Spleen (tissue), 11 donors: Measurements from ENCODE around the gene ASPG. TPM values are rescaled to one million over a fixed set of nuclear protein-coding genes. Genes with fewer than 3 reads are reported as not detected.
A peak's percentile ranks its signal among the peaks of the same experiment; 100 is the strongest.

Experiments used
- DNase-seq: peaks from one replicate; pipeline ENCODE4 v3.0.0-alpha.2; 2020
- H3K27ac ChIP-seq, 8 donors: fragments of 200-600 bp; sonication (generic) in 7 of 8; 1 replicate in 4 of 8; 2 replicates in 4 of 8; pipeline versions ENCODE4 v1.5.0 to v1.8.0; 2016 to 2021; ENCODE audit warnings: inconsistent platforms in 4 of 8, mild to moderate bottlenecking in 4 of 8, moderate library complexity in 1 of 8
- H3K27me3 ChIP-seq, 7 donors: fragments of 200-600 bp; sonication (generic) in 6 of 7; replicated peaks in 1 of 7; 1 replicate in 4 of 7; 2 replicates in 3 of 7; pipeline versions ENCODE4 v1.5.0 to v1.8.0; 2016 to 2021; ENCODE audit warnings: inconsistent platforms in 3 of 7, mild to moderate bottlenecking in 1 of 7
- H3K36me3 ChIP-seq, 6 donors: fragments of 200-600 bp; sonication (generic) in 5 of 6; 1 replicate in 4 of 6; 2 replicates in 2 of 6; pipeline versions ENCODE4 v1.5.0 to v1.8.0; 2016 to 2021; ENCODE audit warnings: inconsistent platforms in 2 of 6
- H3K4me1 ChIP-seq, 6 donors: fragments of 200-600 bp; sonication (generic) in 5 of 6; 1 replicate in 3 of 6; 2 replicates in 3 of 6; pipeline versions ENCODE4 v1.5.0 to v1.8.0; 2016 to 2021; ENCODE audit warnings: inconsistent platforms in 3 of 6
- H3K4me3 ChIP-seq, 8 donors: fragments of 200-600 bp; sonication (generic) in 7 of 8; 1 replicate in 4 of 8; 2 replicates in 4 of 8; pipeline versions ENCODE4 v1.5.0 to v1.8.0; 2016 to 2021; ENCODE audit warnings: inconsistent platforms in 4 of 8, mild to moderate bottlenecking in 4 of 8, moderate library complexity in 2 of 8
- H3K9me3 ChIP-seq, 8 donors: fragments of 200-600 bp; sonication (generic) in 7 of 8; 1 replicate in 4 of 8; 2 replicates in 4 of 8; pipeline versions ENCODE4 v1.5.0 to v1.8.0; 2016 to 2021; ENCODE audit warnings: inconsistent platforms in 4 of 8
- POLR2A ChIP-seq, 3 donors: fragments of 450-650 bp; IDR thresholded peaks; one replicate each; pipeline ENCODE4 v1.5.1; 2017; ENCODE audit warnings: antibody characterized with exemption in 3 of 3, mild to moderate bottlenecking in 1 of 3
- POLR2AphosphoS5 ChIP-seq, 3 donors: sonication (generic); formaldehyde crosslinking; IDR thresholded peaks; one replicate each; pipeline ENCODE4 v1.5.1; 2017; ENCODE audit warnings: antibody characterized with exemption in 3 of 3
- WGBS, 5 donors: extraction: QIAGEN DNeasy Blood & Tissue Kit in 3 of 5; methylation state at CpG; one replicate each; pipeline versions ENCODE4 v1.1.5 to v1.1.7; 2013 to 2018; 5-methylcytosine and 5-hydroxymethylcytosine counted together
- intact Hi-C: fragments of 100-400 bp; cut with DNase I; formaldehyde crosslinking; loops from one replicate; pipeline ENCODE4 v1.15.0; 2023; ENCODE audit warnings: low total_unique reads
- polyA plus RNA-seq, 3 donors: library from polyadenylated mRNA; stranded (reverse); fragments of 200-250 nt; gene quantifications; one replicate each; pipeline ENCODE4 v1.2.1, GENCODE V29; 2013
- total RNA-seq, 7 donors: library from RNA; depleted of rRNA in 3 of 7; stranded (reverse); fragments of >200 nt in 3 of 7; fragmentation: NEBNext Ultra II Directional in 4 of 7; extraction: Animal tissue kit (Norgen Biotek cat#: 25700) in 4 of 7; gene quantifications; one replicate each; pipeline versions ENCODE4 v1.1.0 to v1.2.1, GENCODE V29; 2016 to 2021
- TF ChIP-seq, protein P1 (sequence below), 11 experiments: fragments of 200-600 bp in 7 of 11; fragments of 450-650 bp in 4 of 11; sonication (generic) in 4 of 11; IDR thresholded peaks in 8 of 11; conservative IDR thresholded peaks in 3 of 11; 1 replicate in 7 of 11; 2 replicates in 4 of 11; pipeline versions ENCODE4 v1.4.0 to v1.8.0; 2016 to 2021; ENCODE audit warnings: antibody characterized with exemption in 11 of 11, inconsistent platforms in 4 of 11, mild to moderate bottlenecking in 1 of 11
- donor health status: healthy with polysubstance abuse.
- donor health status: DM: no; HTN: no; CAD: no; lungs with moderate emphysema.
- donor health status: DM: no; HTN: no; CAD: no.
- donor health status: Bipolar disorder and iron deficiency.
- donor health status: healthy.
- donor health status: DM: no; HTN: no; CAD: no.
- donor health status: DM: yes; HTN: yes; CAD: no.

ASPG gene
- total and polyA plus RNA-seq, 10 donors = 0.05 to 0.67 (median 0.26) TPM; not detected in 3

DNA sequence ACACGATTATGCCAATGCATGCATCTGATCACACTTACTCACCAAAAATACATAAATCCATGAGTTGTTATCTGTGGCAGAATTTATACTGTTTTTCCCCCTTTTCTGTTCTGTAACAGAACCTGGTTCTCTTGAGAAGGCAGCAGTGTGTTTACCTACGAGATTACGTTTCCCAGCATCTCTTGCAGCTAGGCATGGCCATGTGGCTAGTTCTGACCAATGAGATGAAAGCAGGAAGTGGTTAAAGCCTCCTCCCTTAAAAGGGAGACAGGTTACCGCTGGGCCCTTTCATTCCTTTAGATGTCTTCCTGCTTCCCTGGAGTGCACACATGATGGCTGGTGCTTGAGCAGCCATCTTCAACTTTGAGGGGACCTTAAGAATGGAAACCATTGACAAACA, 11.7 kb upstream of the ASPG start:
- no peak for DNase-seq
- 63 to 78% (median 66%) methylated on average over 4 of the region's 4 CpGs for WGBS, 5 donors
- H3K27ac ChIP-seq = no peak overlapping the region
- intact Hi-C loops = loop anchor here (10.0 kb wide), 2 partner anchors 491 to 561 kb away; no protein-coding TSS in a partner anchor
- H3K4me1 ChIP-seq = peaks cover 6 to 11% (median 7%) of the 10 kb centered on the region in 6 donors
- no peak for TF ChIP-seq POLR2A (IDR thresholded peaks at IDR 0.05)
- TF ChIP-seq, protein P1, sequence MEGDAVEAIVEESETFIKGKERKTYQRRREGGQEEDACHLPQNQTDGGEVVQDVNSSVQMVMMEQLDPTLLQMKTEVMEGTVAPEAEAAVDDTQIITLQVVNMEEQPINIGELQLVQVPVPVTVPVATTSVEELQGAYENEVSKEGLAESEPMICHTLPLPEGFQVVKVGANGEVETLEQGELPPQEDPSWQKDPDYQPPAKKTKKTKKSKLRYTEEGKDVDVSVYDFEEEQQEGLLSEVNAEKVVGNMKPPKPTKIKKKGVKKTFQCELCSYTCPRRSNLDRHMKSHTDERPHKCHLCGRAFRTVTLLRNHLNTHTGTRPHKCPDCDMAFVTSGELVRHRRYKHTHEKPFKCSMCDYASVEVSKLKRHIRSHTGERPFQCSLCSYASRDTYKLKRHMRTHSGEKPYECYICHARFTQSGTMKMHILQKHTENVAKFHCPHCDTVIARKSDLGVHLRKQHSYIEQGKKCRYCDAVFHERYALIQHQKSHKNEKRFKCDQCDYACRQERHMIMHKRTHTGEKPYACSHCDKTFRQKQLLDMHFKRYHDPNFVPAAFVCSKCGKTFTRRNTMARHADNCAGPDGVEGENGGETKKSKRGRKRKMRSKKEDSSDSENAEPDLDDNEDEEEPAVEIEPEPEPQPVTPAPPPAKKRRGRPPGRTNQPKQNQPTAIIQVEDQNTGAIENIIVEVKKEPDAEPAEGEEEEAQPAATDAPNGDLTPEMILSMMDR (IDR thresholded peaks at IDR 0.05 in 8 of 11, conservative IDR thresholded peaks at IDR 0.05 in 3 of 11) = no peak
- no peak for TF ChIP-seq POLR2AphosphoS5 (IDR thresholded peaks at IDR 0.05)
- no peaks in the 10 kb centered on the region for H3K36me3 ChIP-seq
- H3K4me3 ChIP-seq = no peak overlapping the region
- H3K9me3 ChIP-seq = peaks cover 0 to 17% (median 10%) of the 10 kb centered on the region in 8 donors
- peaks cover 0 to 18% (median 0%) of the 10 kb centered on the region in 7 donors for H3K27me3 ChIP-seq

DNA sequence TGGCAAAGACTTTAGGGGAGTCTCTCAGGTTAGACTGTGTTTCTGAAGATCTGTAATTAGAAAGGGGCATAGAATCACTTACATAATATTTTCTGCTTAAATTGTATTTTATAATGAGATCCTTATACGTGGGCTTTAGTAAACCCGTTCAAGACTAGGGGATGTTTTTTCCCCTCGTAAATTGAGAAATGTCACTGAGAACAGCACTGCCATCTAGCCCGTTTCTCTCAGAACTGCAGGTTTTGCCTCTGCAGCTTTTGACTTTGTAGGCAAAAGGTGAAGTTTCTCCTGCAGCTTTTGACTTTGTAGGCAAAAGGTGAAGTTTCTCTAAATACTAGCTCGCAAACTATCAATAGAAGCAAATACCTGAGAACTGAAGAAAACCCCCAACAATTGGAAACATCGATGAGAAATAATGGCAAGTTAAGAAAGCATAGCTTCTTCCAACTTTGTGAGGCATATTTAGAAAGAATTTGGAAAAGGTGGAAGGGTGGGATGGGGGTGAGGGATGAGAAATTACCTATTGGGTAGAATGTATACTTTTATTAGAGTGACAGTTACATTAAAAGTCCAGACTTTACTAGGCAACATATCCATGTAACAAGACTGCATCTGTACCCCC, 9.9 kb upstream of the ASPG start:
- Histone ChIP-seq H3K9me3 (peaks cover 0 to 17% (median 10%) of the 10 kb centered on the region in 8 donors), H3K27ac (no peak overlapping the region), H3K36me3 (no peaks in the 10 kb centered on the region), H3K27me3 (peaks cover 0 to 3% (median 0%) of the 10 kb centered on the region in 7 donors), H3K4me3 (no peak overlapping the region), H3K4me1 (peaks cover 6 to 11% (median 7%) of the 10 kb centered on the region in 6 donors)
- TF ChIP-seq POLR2AphosphoS5 (IDR thresholded peaks at IDR 0.05) = no peak
- TF ChIP-seq POLR2A (IDR thresholded peaks at IDR 0.05) = no peak
- no peak for DNase-seq
- 31 to 38% (median 36%) methylated on average over 6 of the region's 6 CpGs for WGBS, 5 donors
- intact Hi-C loops = loop anchor here (10.0 kb wide), 2 partner anchors 489 to 559 kb away; no protein-coding TSS in a partner anchor

DNA sequence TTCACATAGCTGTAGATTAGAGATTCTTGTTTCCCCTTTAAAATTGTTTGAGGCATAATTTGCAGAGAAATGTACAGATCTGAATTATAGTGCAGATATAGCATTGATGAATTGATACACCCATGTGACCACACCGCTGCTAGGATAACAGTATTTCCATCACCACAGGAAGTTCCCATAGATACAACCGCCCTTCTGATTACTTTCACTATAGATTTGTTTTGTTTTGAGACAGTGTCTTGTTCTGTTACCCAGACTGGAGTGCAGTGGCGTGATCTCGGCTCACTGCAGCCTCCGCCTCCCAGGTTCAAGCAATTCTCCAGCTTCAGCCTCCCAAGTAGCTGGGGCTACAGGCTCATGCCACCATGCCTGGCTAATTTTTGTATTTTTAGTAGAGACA, 8.8 kb upstream of the ASPG start:
- WGBS, 5 donors = 59 to 77% (median 68%) methylated on average over 5 of the region's 5 CpGs
- Histone ChIP-seq H3K4me1 (peaks cover 6 to 11% (median 7%) of the 10 kb centered on the region in 6 donors), H3K27ac (no peak overlapping the region), H3K27me3 (peaks cover 0 to 5% (median 0%) of the 10 kb centered on the region in 7 donors), H3K9me3 (peaks cover 0 to 17% (median 10%) of the 10 kb centered on the region in 8 donors), H3K4me3 (no peak overlapping the region), H3K36me3 (no peaks in the 10 kb centered on the region)
- TF ChIP-seq, protein P1 (IDR thresholded peaks at IDR 0.05 in 8 of 11, conservative IDR thresholded peaks at IDR 0.05 in 3 of 11) = no peak
- TF ChIP-seq POLR2A (IDR thresholded peaks at IDR 0.05) (no peak), POLR2AphosphoS5 (IDR thresholded peaks at IDR 0.05) (no peak)
- intact Hi-C loops = loop anchor here (10.0 kb wide), 2 partner anchors 488 to 558 kb away; no protein-coding TSS in a partner anchor
- no peak for DNase-seq

DNA sequence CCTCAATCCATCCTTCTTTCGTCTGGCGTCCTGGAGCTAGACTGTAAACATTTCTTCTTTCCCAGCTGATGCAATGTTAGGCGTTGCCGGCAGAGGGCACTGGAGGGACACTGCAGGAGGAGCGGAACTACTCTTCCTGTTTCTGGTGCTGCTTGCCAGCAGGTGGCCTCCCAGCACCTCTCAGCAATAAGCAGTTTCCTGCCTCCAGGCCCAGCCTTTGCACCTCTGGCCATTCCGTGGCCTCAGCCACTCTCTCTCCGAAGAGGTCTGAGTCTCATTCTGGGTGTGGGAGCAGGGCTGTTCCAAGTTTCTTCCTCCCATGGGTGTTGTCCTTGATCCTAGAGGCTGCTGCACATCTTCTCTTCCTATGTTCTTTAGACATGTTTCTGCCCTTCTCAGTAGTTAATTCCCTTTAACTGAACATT, 7.5 kb upstream of the ASPG start:
- H3K9me3 ChIP-seq = peaks cover 0 to 11% (median 10%) of the 10 kb centered on the region in 8 donors
- 0 to 2% (median 0%) methylated on average over 7 of the region's 7 CpGs for WGBS, 5 donors
- H3K27me3 ChIP-seq = peaks cover 0 to 15% (median 0%) of the 10 kb centered on the region in 7 donors
- no peaks in the 10 kb centered on the region for H3K36me3 ChIP-seq
- TF ChIP-seq POLR2AphosphoS5 (IDR thresholded peaks at IDR 0.05) (peak in 2 of 3 donors; percentile 62 to 67), POLR2A (IDR thresholded peaks at IDR 0.05) (no peak)
- TF ChIP-seq, protein P1 (IDR thresholded peaks at IDR 0.05 in 8 of 11, conservative IDR thresholded peaks at IDR 0.05 in 3 of 11) = peak; percentile 96 to 99 (median 98)
- intact Hi-C loops = loop anchor here (10.0 kb wide), 2 partner anchors 487 to 557 kb away; no protein-coding TSS in a partner anchor
- H3K27ac ChIP-seq = peak overlapping the region in 2 of 8 donors; percentile 2 to 12
- H3K4me3 ChIP-seq = no peak overlapping the region
- DNase-seq = peak; percentile 94
- peaks cover 6 to 11% (median 7%) of the 10 kb centered on the region in 6 donors for H3K4me1 ChIP-seq
